ENCODE data around the gene DSCAML1.

DSCAML1 gene

GRCh38 chr11:117606790-117607189, 190.2 kb downstream of the DSCAML1 start:
- no peak for DNase-seq (ENCODE audit: extremely low read depth, low read depth)
- TF ChIP-seq, protein P1, sequence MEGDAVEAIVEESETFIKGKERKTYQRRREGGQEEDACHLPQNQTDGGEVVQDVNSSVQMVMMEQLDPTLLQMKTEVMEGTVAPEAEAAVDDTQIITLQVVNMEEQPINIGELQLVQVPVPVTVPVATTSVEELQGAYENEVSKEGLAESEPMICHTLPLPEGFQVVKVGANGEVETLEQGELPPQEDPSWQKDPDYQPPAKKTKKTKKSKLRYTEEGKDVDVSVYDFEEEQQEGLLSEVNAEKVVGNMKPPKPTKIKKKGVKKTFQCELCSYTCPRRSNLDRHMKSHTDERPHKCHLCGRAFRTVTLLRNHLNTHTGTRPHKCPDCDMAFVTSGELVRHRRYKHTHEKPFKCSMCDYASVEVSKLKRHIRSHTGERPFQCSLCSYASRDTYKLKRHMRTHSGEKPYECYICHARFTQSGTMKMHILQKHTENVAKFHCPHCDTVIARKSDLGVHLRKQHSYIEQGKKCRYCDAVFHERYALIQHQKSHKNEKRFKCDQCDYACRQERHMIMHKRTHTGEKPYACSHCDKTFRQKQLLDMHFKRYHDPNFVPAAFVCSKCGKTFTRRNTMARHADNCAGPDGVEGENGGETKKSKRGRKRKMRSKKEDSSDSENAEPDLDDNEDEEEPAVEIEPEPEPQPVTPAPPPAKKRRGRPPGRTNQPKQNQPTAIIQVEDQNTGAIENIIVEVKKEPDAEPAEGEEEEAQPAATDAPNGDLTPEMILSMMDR (IDR thresholded peaks at IDR 0.05; ENCODE audit: low read depth, low read length, missing control alignments): no peak
- H3K4me3 ChIP-seq (replicated peaks; ENCODE audit: low read depth, low read length): no peak overlapping the region

DNA sequence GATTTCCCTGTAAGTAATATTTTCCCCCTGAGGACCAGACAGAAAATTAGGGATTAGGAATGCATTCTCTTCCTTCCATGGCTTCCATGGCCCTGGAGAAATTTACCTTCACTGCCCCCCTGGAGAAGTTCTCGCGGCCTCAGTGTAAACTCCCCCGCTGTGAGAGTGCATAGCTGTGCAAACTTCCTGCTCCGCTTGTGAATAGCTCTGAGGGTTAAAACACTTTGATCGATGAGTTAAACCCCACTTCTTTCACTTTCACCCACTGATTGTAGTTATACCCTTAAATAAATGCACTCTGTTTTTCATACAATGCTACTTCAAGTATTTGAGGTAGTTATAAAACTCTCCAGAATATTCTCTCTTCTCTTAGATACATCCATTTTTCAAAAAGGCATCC, 190.8 kb downstream of the DSCAML1 start:
- TF ChIP-seq, protein P1 (IDR thresholded peaks at IDR 0.05; ENCODE audit: low read depth, low read length, missing control alignments): no peak
- H3K4me3 ChIP-seq (replicated peaks; ENCODE audit: low read depth, low read length): no peak overlapping the region
- no peak for DNase-seq (ENCODE audit: extremely low read depth, low read depth)

GRCh38 chr11:117605331-117605730, 191.7 kb downstream of the DSCAML1 start:
- TF ChIP-seq, protein P1 (IDR thresholded peaks at IDR 0.05; ENCODE audit: low read depth, low read length, missing control alignments): no peak
- DNase-seq (ENCODE audit: extremely low read depth, low read depth): no peak
- H3K4me3 ChIP-seq (replicated peaks; ENCODE audit: low read depth, low read length): no peak overlapping the region

- DNase-seq (ENCODE audit: extremely low read depth, low read depth): no peak
- TF ChIP-seq, protein P1 (IDR thresholded peaks at IDR 0.05; ENCODE audit: low read depth, low read length, missing control alignments): no peak
- no peak overlapping the region for H3K4me3 ChIP-seq (replicated peaks; ENCODE audit: low read depth, low read length)
These were observed 192.6 kb downstream of the DSCAML1 start for GRCh38 chr11:117604336-117604995.

DNA sequence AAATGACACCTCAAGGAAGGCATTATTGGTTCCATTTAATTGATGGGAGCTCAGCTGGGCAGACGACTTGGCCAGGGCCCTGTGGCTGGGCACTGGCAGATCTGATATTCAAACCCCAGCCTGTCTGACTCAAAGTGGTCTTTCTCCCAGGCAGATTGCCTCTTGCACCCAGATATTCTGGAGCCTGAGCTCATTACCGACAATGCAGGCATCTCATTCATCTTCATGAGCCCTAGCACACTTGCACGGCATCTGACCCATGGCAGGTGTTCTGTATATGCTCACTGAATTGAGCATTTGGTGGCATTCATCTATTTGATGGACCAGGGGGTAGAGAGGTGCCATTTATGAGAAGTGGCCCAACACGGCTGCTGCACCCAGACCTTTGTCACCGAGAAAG, 193.1 kb downstream of the DSCAML1 start:
- no peak for DNase-seq (ENCODE audit: extremely low read depth, low read depth)
- TF ChIP-seq, protein P1 (IDR thresholded peaks at IDR 0.05; ENCODE audit: low read depth, low read length, missing control alignments): no peak
- H3K4me3 ChIP-seq (replicated peaks; ENCODE audit: low read depth, low read length): no peak overlapping the region

DNA sequence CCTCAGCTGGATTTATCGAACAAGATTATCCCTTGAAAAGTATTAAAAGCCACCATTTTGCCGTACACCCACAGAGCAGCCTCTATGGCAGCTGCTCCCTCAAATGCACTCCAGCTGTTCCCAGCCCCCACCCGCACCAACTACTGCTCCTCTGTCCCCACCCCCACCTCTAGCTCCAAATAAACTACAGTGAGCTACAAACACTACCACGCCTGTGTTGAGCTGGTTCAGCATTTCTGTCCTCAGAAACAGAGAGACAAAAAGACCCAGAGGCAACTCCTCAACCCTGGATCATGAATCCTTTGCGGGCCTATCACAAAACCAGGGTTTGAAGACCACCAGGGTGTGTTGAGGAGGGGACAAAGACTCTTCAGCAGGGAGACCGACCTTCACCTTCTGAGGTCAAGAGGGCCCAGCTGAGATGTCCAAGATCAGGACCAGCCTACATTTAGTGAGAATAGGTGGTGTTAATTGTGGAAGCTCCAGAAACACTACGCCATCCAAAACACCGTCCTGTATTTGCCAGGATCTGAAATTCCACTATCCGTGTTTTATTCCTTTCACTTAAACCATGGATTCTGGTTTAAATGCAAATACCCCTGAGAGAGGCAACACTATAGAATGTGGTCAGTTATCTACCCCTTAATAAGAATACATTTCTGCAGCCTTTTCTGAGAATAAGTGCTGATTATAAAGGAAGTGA, 195.9 kb downstream of the DSCAML1 start:
- no peak for DNase-seq (ENCODE audit: extremely low read depth, low read depth)

More for the DNA sequence above, 195.9 kb downstream of the DSCAML1 start:
- TF ChIP-seq, protein P1 (IDR thresholded peaks at IDR 0.05; ENCODE audit: low read depth, low read length, missing control alignments): no peak
- H3K4me3 ChIP-seq (replicated peaks; ENCODE audit: low read depth, low read length): no peak overlapping the region
